Measurements from ENCODE around the gene KLHDC9.

GRCh38 chr1:161081519-161081918, 16.6 kb upstream of the KLHDC9 start:
- TF ChIP-seq EZH2 (IDR thresholded peaks at IDR 0.05; ENCODE audit: low read length) (no peak), CTCF (optimal IDR thresholded peaks at IDR 0.05 in 1 of 3, IDR thresholded peaks at IDR 0.05 in 1 of 3, conservative IDR thresholded peaks at IDR 0.05 in 1 of 3; ENCODE audit: extremely low read depth in 1 of 3, insufficient read depth in 2 of 3, low read length in 3 of 3) (no peak)
